Stimulated activated CD8-positive, alpha-beta memory T cell treated with anti-CD3 and anti-CD28 coated beads, Interleukin-4, amount 100 ng/mL, for 24 hours (primary cell): ENCODE measurements around the gene EDN2.

Experiments used
- DNase-seq: peaks from one replicate; pipeline ENCODE4 v3.0.0-alpha.2; 2020; ENCODE audit warnings: low read depth

The EDN2 gene

DNA sequence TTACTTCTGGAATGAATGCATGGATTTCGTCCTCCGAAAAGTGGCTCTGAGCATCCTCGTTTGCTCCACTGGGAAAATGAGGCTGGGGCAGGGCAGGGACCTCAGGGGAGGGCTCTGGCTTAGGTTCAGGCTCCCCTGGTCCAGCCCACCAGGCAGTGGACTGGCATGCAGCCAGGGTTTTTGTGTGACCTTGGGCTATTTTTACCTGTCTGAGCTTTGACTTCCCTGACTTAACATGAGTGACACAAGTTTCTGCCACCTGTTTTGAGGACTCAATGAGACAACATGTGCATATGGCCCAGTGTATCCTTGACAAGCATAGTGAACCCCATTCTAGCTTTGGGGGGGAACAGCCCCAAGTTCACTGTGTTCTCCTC is 32.6 kb upstream of the EDN2 start:
- DNase-seq = no peak

DNA sequence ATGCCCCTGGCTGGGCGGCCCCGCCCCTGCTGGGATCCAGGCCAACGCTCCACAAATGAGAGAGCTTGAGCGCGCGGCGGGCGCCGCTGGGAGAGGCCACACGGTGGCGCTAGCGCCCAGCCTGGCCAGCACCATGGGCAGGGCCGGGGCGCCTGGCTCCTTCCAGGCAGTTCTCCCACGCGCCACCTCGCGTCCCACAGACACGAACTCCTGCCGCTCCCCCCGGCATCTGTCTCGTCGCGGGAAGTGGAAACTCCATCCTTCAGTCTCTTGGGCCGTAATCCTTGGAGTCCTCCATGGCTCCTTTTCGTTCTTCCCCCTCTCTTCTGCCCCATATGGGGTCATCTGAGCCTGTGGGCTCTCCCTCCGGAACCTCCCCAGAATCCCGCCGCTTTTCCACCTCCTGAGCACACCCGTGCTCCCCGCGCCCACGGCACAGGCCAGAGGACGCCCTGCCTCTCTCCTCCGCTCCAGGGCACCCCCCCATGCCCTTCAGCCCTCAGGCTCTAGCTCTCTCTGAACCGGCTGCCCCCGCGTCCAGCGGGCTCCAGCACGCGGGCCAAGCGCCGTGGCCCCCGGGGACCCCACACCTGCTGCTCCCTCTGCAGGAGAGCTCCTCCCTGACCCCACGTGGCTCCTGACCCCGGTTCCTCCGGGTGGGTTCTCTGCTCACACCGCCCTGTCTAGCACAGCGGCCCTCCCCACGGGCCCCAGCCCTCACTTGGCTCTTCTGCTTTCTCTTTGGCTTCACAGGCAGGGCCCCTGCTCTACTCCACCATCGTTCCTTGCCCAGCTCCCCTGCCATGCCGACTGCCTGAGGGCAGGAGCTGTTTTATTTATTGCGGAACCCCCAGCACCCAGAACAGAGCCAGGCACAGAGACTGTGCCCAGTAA is 31.9 kb upstream of the EDN2 start:
- DNase-seq = peak; percentile 45

DNA sequence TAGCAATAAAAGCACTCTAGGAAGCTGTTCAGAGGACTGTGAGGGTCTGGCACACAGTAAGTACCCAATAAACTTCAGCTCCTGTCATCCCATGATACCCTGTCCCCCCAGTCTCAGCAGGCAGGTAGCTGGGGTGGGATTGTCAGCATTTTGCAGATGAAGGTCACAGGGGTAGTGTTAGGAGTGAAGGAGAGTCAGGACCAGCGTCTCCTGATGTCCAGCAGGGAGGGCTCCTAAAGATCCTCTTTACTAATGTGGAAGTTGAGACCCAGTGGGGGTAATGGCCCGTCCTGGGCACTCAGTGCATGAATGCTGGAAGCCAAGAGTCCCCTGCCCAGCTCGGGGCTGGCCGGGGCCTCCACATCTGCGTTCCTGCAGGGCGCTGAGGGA is 31.3 kb upstream of the EDN2 start:
- no peak for DNase-seq

DNA sequence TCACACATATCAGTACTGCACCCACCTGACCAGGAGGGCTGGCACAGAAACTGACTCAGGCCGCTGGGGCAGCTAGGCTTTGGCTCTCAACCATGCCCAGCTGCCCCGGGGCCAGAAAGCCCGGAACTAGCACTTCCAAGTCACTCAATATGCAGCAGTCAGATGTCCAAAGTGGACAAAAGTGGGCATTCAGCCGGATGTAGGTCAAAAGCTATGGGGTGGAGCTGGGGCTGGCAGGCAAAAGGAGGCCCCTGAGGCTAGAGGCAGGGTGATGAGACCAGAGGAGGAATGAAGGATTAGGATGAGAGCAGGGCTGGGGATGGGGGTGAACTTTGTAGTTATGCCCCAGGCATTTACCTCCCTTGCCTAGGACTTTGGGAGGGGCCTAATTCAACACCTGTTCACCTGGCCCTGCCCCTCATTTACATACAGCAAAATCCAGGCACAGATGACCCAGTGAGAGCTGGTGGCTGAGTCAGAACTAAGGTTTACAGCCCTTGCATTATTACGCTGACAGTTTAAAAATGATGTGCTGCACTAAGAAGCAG is 30.7 kb upstream of the EDN2 start:
- DNase-seq = no peak

DNA sequence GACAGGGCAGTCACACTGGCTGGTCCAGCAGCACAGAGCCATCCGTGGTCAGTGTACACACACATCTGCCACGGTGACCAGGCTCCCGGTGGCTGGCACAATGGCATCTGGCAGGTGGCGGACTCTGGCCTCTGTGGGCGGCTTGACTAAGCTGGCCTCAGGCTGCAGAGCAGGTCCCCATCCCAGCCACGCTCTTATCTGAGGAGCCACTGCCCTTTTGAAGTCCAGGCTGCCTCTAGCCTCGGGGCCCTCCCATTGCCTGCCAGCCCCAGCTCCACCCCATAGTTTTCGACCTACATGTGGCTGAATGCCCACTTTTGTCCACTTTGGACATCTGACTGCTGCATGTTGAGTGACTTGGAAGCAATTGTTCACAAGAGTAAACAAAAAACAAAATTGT is 29.9 kb upstream of the EDN2 start:
- DNase-seq = no peak

DNA sequence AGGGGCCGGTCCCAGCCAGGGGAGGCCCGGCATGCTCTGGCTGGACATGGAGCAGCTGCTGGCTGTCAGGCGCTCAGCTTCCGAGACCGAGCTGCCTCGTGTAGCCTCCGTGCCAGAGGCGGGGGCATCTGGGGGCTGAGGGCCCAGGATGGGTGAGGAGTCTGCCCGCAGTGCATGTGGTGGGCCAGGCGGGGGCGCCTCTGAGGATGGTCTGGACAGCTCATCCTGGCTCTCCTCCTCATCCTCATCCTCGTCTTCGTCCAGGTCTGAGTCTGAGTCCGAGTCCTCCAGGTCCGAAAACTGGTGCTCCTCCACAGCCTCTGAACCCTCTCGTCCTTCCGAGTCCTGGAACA is 28.9 kb upstream of the EDN2 start:
- peak; percentile 13 for DNase-seq

DNA sequence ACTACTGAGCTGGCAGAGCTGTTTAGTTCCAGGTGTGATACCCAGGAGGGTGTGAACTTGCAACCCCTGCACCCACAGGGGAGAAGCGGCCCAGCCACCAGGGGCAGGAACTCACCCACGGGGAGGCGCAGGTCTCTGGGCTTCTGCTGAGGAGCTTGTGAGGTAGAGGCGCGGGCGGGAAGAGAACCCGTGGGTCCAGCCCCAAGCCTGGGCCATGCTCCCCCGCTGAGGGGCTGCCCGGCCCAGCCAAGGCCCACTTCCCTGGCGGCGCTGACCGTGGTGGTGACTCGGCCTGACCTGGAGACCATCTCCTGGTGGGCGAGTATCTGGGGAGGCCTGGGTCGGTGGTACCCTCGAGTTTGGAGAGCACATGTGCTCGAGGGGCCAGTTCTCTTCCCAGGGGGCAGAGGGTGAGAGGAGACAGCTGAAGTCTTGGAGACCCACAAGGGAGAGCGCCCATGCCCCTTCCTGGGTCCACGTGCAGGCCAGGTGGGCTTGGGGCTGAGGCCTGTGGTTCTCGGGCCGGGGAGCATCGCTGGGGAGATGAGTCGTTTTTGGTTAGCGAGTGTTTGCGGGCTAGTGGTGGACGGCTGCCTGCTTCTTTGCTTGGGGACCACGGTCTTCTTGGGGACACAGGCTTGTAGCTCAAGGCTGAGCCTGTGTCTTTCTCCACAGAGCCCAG is 28.4 kb upstream of the EDN2 start:
- DNase-seq = no peak

DNA sequence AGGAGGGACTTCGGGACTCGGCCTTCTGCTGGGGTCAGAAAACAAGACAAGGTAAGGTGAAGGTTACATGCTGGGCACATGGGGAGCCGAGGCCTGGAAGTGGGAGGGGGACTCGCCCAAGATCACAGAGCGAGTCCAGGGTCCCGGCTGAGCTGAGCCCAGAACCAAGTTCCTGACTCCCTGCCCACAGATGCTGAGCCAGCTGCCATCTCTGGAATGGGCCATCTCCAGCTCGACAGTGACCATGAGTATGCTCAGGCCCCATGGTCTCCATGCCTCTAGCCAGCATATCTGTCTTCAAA is 26.7 kb upstream of the EDN2 start:
- DNase-seq = no peak

DNA sequence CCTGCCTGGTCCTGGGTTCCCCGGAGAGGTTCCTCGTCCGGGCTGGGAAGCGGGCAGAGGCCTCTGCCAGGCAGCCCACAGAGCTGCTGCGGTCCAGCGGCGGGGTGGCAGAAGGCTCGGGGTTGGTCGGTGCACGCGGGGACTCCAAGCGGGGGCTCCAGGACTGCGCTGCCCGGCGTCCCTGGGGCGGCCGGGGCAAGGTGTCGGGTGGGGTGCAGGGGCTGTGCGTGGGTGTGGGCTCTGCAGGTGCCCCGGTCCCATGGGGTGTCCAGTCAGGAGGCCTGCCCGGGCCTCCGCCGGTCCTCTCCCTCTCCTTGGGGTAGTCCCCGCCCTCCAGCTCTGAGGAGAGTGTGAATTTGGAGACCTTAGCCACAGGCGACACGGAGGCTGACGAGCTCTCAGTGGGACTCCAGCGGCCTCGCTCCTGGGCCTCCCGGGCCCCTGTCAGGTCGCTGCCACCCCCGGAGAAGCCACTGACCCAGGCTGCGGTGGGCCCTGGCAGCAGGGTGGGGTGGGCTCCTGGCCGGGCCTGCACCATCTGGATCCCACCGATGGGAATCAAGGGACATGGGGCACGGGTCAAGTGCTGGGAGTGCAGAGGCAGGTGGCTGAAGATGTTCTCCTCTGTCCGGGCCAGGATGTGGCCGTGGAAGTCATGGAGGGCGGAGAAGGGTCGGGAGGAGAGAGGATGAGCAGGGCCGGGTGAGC is 26.2 kb upstream of the EDN2 start:
- DNase-seq = no peak

DNA sequence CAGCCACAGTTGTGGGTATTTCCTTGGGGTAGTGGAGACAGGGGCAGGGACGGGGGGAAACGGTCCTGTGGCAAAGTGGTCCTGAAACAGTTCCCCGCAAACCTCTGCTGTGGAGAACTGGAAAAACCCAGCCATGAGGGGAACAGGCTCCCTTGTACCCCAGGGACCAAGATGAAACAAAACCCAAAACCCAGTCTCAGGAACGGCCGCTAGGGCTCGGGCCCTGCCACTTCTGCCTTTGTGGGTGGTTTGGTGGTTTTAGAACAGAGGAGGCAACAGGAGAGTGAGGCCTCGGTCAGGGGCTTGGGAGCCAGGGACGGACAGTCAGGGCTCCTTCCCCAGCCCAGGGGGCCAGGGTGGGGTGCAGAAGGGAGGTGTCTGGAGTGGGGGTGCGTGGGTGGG is 24.8 kb upstream of the EDN2 start:
- no peak for DNase-seq

DNA sequence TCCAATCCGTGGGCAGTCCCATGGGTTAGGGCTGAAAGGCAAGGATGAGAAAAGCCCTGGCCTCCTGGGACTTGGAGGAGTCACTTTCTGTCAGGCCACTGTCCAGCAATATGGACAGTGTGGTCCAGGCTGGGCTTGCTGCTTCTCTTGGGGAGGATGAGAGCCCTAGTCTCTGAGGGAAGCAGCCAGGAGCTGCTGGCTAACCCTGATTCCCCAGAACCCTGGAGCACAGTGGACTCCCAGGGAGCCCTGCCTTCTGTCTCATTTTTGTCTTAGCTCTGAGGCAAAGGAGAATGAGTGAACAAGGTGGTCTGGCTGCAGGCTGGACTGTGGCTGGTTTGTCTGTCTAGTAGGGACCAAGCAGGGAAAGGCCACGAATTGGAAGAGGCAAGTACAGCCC is 23.8 kb upstream of the EDN2 start:
- no peak for DNase-seq

DNA sequence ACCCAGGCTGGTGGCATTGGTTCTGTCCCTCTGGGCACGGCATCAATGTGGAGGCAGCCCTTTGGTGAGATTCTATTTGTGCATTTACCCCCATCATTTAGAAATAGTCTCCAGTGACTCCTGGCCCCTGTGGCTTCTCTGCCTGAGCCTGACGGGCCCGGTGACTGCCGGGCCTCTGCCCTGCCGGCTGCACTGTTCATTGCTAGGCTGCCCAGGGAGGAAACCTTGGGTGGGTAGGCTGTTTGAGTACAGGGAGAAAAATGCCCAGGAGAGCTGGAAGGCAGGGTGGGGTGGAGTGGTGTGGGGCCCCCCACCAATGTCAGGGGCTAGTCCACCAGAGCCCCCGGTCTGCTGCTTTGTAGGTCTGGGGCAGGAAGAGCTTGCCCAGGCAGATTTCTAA is 23.4 kb upstream of the EDN2 start:
- DNase-seq = no peak

DNA sequence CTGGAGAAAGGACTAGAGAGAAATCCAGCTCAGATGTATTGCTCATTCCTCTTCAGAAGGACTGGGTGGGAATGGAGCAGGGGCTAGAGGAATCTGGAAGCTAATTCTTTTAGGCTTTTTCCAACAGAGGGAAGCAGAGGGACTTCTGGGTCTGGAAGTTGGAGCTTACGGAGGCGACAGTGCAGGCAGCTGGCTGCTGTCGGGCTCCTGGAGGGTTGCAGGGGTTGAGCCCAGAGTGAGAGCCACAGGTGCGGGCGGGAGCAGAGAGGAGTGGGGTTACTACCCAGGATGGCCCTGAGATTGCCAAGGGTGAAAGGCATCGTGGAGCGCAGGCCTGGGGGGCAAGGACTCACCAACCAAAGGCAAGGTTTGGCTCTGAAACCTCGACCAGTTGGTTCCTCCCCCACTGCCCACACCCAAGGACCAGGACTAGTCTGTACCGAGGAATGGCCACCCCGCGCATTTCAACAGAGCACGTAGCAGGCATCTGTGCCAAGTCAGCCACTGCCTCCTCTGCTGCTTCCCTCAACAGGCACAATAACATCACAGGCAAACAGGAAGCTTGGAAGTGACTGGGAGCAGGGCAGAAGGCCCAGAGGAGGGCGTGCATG is 22.7 kb upstream of the EDN2 start:
- DNase-seq = no peak

DNA sequence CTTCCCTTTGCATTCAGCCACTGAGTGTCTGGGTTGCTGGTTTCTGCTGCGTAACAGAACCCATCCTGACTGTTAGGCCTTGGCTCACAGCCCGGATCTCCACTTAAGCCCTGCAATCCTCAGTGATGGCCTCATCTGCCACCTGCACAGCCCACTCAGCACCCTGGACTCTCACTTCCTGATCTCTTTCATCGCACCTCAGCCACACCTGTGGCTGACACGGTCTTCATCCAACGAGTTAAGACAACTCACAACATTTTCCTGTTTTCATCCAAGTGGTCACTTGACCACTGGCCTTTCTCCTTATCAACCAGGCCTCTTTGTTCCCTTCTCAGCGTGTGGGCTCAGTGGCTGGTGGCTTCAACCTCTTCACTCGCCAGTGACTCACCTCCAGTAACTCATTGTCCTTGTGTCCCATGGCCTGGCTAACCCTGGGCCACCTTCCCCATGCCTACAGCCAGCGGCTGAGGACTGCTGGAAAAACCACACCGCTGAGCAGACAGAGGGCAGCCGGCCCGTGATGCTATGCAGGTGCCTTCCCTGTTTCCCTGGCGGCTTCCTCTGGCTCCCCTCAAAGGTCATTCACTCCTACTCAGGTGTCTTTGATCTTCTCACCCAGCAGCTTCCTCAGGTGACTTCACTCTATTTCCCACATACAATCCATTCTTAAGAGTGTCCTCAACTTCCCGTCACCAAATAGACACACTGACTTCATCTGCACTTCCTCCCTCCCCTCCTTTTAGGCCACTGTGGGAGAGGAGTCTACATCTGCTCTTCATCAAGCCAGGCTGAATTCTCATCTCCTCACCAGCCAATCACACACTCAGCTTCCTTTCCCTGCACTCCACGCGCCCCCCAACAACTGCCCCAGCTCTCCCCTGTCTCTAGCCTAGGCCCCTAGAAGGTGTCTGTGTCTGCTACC is 19.9 kb upstream of the EDN2 start:
- no peak for DNase-seq

DNA sequence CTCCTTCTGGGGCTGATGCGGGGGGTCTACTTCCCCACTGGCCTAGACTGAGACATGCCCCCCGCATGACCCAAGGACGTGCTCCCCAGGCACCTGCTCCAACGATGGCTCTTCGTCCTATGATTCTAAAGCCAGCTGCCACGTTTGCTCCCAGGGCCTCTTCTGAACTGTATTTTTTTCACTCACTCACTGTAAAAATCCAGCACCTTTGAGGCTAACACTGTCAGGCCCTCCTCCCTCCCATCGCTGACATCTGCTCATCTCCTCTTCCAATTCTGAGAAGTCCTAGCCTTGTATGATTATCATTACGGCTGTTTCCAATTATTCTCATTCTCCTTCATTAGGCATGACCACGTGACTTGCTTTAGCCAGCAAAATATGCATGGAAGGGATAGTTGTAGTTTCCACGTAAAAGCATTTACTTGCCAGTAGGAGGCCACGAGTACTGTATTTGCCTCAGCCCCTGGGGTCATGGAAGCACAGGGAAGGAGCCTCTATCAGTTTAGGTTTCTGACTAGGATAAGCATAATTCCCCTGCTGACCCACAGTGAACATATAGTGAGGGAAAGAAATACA is 19.1 kb upstream of the EDN2 start:
- DNase-seq = no peak

DNA sequence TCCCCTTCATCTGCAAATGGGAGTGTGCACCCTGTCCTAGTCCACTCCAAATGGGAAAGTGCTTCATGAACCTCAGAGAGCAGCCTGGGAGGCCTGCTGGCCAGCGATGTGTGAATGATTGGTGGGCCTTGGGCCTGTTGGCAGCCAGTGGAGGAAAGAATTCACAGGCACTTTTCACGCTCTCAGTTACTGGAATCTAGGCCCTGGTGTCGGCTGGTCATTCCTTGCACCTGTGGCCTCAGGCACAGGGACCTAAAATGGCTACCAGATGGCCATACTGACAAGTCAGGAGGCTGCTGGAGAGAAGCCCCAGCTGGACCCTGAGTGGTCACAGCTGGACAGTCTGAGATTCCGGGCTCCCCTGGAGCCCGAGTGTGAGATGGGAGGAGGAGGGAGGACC is 18.4 kb upstream of the EDN2 start:
- DNase-seq = no peak

DNA sequence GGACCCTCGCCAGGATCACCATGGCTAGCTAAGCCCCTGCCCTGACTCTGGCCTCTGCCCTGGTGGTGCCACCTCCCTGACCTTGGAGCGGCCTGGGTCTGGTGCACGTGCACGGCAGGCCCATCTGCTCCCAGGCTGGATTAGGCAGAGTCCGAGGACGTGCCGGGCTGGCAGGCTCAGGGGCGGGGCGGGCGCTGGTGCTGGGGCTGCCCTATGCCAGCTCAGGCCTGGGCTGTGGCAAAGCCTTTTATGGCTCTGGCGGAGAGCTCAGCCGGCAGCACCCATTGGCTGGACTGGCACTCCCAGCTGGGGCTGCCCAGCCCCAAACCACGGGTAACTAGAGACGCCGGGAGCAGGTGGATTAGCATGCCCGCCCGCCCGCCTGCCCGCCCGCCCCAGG is 17.1 kb upstream of the EDN2 start:
- DNase-seq = no peak

DNA sequence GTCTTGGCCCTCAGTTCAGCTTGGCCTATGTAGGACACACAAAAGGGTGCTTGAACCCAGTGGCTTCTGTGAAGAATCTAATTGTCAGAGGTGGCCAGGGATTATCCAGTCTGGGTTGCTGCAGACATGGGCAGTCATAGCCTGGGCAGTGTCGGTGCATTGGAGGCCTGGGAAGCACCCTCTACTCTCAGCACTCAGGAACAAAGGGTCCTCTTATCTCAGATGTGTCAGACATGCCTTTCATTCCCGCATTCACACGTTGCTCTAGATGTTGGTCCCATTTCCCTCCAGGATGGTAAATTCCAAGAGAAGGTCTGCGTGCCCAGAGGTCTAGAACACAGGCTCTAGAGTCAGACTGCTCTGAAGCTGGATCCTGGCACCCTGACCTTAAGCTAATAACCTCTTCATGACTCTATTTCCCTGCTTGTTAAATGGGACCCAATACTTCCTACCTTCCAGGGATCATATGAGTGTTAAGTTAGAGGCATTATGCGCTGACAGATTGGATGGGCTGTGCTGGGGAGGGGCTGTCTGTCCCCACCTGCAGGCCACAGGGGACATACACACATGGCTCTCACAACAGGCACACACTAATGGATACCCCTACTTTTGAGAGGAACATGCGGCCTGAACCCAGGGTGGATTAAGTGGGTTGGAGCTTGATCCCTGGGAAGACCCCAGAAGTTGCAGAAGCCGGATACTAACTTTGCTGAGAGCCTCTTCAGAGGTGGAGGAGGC is 16.5 kb upstream of the EDN2 start:
- no peak for DNase-seq

DNA sequence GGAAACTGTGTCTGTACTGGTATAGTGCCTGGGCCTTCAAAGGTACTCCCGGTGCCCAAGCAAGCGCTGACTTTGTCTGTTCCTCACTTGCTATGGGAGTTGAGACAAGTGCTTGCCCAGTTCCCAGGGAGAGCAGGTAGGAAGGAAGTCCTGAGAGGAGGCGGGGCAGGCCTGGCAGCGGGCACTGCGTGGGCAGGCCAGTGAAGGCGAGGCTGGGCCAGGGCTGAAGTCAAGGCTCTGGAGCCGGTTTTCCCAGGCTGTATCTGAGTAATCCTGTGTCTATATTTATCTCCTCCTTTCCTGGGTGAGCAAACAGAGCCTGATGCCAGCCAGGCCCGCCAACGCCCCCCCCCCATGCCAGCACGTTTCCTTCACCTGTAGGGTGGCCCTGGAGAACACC is 15.9 kb upstream of the EDN2 start:
- DNase-seq = no peak

DNA sequence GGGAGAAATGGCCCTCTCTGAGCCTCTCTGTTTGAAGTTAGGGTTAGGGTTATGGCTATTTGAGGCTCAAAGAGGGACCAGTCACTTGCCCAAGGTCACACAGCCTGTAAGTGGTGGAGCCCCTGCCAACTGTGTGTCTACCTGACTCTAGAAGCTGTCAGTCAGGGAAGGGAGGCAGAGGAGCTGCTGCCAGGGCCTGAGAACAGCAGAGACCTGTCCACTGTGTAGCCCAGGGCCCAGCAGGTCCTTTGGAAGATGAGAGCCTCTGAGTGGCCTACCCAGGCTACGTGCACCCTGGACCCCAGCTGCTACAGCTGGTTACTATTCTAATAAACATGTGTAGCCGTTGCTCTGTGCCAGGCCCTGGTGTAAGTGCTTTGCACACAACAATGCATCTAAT is 15.1 kb upstream of the EDN2 start:
- DNase-seq = no peak

DNA sequence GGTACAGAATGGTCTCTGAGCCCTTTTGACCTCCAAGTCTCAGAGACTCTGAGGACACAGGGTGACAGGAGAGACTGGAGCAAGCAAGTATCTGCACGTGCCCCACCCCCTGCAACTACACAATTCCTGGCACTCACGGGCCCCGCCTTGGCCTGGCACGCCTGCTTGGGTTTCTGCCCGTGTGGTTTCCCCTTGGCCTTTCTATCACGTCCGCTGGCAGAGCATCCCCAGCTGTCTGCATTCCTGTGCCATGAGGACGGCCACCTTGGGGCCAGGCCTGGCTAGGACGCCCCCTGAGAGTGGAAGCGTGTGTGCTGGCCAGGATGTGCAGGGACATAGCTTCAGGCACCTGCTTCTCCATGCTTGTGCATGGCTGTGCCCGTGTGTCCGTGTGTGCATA is 14.3 kb upstream of the EDN2 start:
- no peak for DNase-seq
